Coronary artery (tissue), 2 donors: Measurements from ENCODE around the gene ZNF277.

Experiments
- DNase-seq: peaks from one replicate; pipeline ENCODE4 v3.0.0-alpha.2; 2017; ENCODE audit warnings: low spot score
- H3K27ac ChIP-seq, 2 donors: fragments of 200-600 bp; sonication (generic); one replicate each; pipeline ENCODE4 v1.5.1; 2016 to 2019
- H3K4me3 ChIP-seq: fragments of 200-600 bp; sonication (generic); 2 replicates; pipeline ENCODE4 v1.5.1; 2016; ENCODE audit warnings: mild to moderate bottlenecking, moderate library complexity
- TF ChIP-seq, protein P1 (sequence below): fragments of 200-600 bp; sonication (generic); IDR thresholded peaks from one replicate; pipeline ENCODE4 v1.5.1; 2019; ENCODE audit warnings: antibody characterized with exemption

The ZNF277 gene

DNA sequence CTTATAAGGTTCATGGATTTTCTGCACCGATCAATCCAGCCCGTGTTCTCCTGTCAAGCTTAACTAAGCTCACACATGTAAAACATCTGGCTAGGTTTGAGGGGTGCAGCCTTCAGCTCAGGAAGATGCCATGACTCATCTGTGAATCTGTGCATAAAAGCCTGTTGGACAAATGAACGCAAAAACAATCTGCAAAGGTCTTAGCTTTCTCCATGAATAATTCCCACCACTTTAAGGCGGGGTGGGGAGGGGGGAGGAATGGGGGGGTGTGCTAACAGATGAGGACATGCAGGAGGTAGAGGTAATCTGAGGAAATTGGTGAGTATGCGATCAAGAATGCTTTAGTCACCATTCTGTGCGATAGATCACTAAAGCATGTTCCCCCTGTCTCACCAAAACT is 5.1 kb upstream of the ZNF277 start:
- DNase-seq, result no peak
- TF ChIP-seq, protein P1, sequence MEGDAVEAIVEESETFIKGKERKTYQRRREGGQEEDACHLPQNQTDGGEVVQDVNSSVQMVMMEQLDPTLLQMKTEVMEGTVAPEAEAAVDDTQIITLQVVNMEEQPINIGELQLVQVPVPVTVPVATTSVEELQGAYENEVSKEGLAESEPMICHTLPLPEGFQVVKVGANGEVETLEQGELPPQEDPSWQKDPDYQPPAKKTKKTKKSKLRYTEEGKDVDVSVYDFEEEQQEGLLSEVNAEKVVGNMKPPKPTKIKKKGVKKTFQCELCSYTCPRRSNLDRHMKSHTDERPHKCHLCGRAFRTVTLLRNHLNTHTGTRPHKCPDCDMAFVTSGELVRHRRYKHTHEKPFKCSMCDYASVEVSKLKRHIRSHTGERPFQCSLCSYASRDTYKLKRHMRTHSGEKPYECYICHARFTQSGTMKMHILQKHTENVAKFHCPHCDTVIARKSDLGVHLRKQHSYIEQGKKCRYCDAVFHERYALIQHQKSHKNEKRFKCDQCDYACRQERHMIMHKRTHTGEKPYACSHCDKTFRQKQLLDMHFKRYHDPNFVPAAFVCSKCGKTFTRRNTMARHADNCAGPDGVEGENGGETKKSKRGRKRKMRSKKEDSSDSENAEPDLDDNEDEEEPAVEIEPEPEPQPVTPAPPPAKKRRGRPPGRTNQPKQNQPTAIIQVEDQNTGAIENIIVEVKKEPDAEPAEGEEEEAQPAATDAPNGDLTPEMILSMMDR, result no peak
- Histone ChIP-seq H3K4me3 (no peak overlapping the region), H3K27ac (no peak overlapping the region)

- H3K4me3 ChIP-seq, result no peak overlapping the region
- H3K27ac ChIP-seq, result no peak overlapping the region
- TF ChIP-seq, protein P1, result no peak
- DNase-seq, result no peak
Measured at GRCh38 chr7:112201839-112202238, 4.7 kb upstream of the ZNF277 start.

DNA sequence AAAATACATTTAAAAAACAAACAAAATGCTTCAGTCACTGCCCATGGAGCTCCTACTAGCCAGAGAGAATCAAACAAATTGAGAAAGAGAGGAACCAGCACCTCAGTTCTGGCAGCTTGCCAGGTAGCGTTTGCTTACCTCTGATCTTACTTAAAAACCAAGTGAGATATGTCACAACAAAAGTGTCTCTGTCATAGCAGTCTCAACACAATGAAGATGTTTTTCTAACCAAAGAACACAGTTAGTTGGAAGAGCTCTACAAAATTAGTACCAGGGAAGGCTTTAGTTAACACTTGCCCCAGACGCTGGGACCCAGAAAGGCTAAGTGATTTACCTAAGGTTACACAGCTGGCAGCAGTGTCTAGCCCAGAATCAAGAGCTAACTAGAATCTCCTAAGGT is 3.7 kb upstream of the ZNF277 start:
- Histone ChIP-seq H3K4me3 (no peak overlapping the region), H3K27ac (no peak overlapping the region)
- DNase-seq, result no peak

GRCh38 chr7:112203365-112203739 is 3.1 kb upstream of the ZNF277 start:
- no peak overlapping the region for H3K27ac ChIP-seq
- H3K4me3 ChIP-seq, result no peak overlapping the region
- TF ChIP-seq, protein P1, result no peak
- DNase-seq, result no peak

More for the DNA sequence above, 3.7 kb upstream of the ZNF277 start:
- TF ChIP-seq, protein P1, result no peak

- Histone ChIP-seq H3K4me3 (peak overlapping the region; percentile 96), H3K27ac (peak overlapping the region; percentile 87 to 90)
- DNase-seq, result no peak
- TF ChIP-seq, protein P1, result no peak
Measured at GRCh38 chr7:112204499-112205342, 1.8 kb upstream of the ZNF277 start.

- TF ChIP-seq, protein P1, result no peak
- peak overlapping the region; percentile 96 for H3K4me3 ChIP-seq
- peak overlapping the region; percentile 87 to 90 for H3K27ac ChIP-seq
- peak; percentile 77 for DNase-seq
Measured at GRCh38 chr7:112205343-112206237, 905 bp upstream of the ZNF277 start.
